Colonic mucosa (tissue), 4 donors: Measurements from ENCODE around the gene BRD3. TPM values are rescaled to one million over a fixed set of nuclear protein-coding genes. Genes with fewer than 3 reads are reported as not detected.

Source experiments
- DNase-seq: peaks from one replicate; pipeline ENCODE4 v3.0.0-alpha.2; 2020
- H3K27ac ChIP-seq: fragments of 200-600 bp; one replicate; pipeline ENCODE4 v1.8.0; 2021
- H3K27me3 ChIP-seq: fragments of 200-600 bp; one replicate; pipeline ENCODE4 v1.8.0; 2021
- H3K36me3 ChIP-seq: fragments of 200-600 bp; one replicate; pipeline ENCODE4 v1.8.0; 2021
- H3K4me1 ChIP-seq: fragments of 200-600 bp; one replicate; pipeline ENCODE4 v1.8.0; 2021; ENCODE audit warnings: mild to moderate bottlenecking
- H3K4me3 ChIP-seq: fragments of 200-600 bp; one replicate; pipeline ENCODE4 v1.8.0; 2021
- H3K9ac ChIP-seq, 2 donors: one replicate each; pipeline ENCODE4 v1.7.0; 2013; ENCODE audit warnings: control low read depth in 2 of 2, low read depth in 2 of 2, low read length in 2 of 2
- H3K9me3 ChIP-seq: fragments of 200-600 bp; one replicate; pipeline ENCODE4 v1.8.0; 2021
- intact Hi-C: fragments of 100-400 bp; cut with DNase I; formaldehyde crosslinking; loops from one replicate; pipeline ENCODE4 v1.14.1; 2022
- total RNA-seq, 2 donors: library from RNA; stranded (reverse); fragmentation: NEBNext Ultra II Directional in 1 of 2; extraction: Animal tissue kit (Norgen Biotek cat#: 25700) in 1 of 2; gene quantifications; one replicate each; pipeline ENCODE4 v1.2.1, GENCODE V29; 2021
- TF ChIP-seq, protein P1 (sequence below): fragments of 200-600 bp; IDR thresholded peaks from one replicate; pipeline ENCODE4 v1.8.0; 2022; ENCODE audit warnings: antibody characterized with exemption, mild to moderate bottlenecking
- donor health status: healthy.
- donor health status: DM: no; HTN: no; CAD: no.
- donor health status: DM: no; HTN: no; CAD: no.

Gene BRD3
- total RNA-seq, 2 donors from 2014 or later: 26.8 to 50.9 TPM

DNA sequence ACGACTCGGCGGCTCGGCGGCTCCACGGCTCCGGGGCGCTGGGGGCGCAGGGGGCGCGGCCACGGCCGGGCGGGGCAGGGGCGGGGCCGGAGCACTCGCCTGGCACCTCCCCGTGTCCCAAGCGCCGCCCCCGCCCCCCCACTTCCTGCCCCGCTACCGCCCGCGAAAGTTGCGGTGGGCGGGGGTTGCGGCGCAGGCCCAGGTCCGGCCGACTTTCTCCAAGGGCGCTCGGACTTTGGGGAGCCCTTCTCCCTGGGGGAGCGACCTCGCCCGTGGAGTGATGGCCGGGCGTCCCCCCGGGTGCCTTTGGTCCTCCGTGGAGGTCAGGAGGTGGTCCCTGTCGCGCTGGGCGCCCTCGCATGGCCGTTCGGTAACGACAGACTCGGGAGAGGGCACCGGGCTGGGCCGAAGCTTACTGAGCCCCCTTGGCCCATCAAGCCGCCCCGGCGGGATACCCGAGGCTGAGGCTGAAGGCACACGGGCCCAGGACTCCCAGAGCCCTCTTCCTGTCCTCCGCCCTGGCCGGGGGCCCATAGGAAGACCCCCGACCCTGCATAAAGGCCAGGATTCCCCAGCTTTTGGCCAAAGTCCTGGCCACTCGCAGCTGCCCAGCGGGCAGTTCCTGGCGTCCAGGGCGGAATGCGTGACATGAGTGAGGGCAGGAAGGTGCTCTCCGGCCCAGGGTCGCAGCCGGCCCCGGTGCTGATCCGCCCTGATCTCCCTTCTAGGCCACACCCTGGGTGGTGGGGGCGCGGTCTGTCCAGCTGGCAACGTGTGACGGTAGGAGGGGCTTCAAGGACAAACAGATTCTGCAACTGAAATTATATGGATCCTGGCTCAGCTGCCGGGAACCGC, 74.8 kb downstream of the BRD3 start:
- H3K4me1 ChIP-seq: peaks cover 8% of the 10 kb centered on the region
- TF ChIP-seq, protein P1, sequence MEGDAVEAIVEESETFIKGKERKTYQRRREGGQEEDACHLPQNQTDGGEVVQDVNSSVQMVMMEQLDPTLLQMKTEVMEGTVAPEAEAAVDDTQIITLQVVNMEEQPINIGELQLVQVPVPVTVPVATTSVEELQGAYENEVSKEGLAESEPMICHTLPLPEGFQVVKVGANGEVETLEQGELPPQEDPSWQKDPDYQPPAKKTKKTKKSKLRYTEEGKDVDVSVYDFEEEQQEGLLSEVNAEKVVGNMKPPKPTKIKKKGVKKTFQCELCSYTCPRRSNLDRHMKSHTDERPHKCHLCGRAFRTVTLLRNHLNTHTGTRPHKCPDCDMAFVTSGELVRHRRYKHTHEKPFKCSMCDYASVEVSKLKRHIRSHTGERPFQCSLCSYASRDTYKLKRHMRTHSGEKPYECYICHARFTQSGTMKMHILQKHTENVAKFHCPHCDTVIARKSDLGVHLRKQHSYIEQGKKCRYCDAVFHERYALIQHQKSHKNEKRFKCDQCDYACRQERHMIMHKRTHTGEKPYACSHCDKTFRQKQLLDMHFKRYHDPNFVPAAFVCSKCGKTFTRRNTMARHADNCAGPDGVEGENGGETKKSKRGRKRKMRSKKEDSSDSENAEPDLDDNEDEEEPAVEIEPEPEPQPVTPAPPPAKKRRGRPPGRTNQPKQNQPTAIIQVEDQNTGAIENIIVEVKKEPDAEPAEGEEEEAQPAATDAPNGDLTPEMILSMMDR: no peak
- intact Hi-C loops: no loop called here
- H3K9ac ChIP-seq: peak overlapping the region; percentile 55 to 93
- H3K27me3 ChIP-seq: no peaks in the 10 kb centered on the region
- H3K36me3 ChIP-seq: no peaks in the 10 kb centered on the region
- H3K4me3 ChIP-seq: peak overlapping the region; percentile 59
- no peaks in the 10 kb centered on the region for H3K9me3 ChIP-seq
- peak overlapping the region; percentile 89 for H3K27ac ChIP-seq
- DNase-seq: peak; percentile 95

- intact Hi-C loops: no loop called here
- Histone ChIP-seq H3K9ac (peak within 1 kb of the TSS; percentile 68 to 93), H3K27ac (peak within 1 kb of the TSS; percentile 89), H3K4me1 (peaks cover 8% of the 10 kb centered on the region), H3K4me3 (peak within 1 kb of the TSS; percentile 59), H3K9me3 (no peaks in the 10 kb centered on the region), H3K36me3 (no peaks in the 10 kb centered on the region), H3K27me3 (no peaks in the 10 kb centered on the region)
- DNase-seq: peak; percentile 69
- TF ChIP-seq, protein P1: no peak
Measured at GRCh38 chr9:133991964-133992779, 75.7 kb downstream of the BRD3 start, which contains the start of gene VAV2. TSS of gene VAV2 (minus strand) at chr9:133992324. CDS start at chr9:133992278, 46 bp downstream.

GRCh38 chr9:133991214-133991921, 76.5 kb downstream of the BRD3 start:
- H3K9me3 ChIP-seq: no peaks in the 10 kb centered on the region
- intact Hi-C loops: no loop called here
- TF ChIP-seq, protein P1: no peak
- DNase-seq: peak; percentile 47
- no peaks in the 10 kb centered on the region for H3K27me3 ChIP-seq
- no peak overlapping the region for H3K27ac ChIP-seq
- H3K36me3 ChIP-seq: no peaks in the 10 kb centered on the region
- H3K4me3 ChIP-seq: peak overlapping the region; percentile 59
- H3K9ac ChIP-seq: peak overlapping the region; percentile 68 to 82
- H3K4me1 ChIP-seq: peaks cover 8% of the 10 kb centered on the region

DNA sequence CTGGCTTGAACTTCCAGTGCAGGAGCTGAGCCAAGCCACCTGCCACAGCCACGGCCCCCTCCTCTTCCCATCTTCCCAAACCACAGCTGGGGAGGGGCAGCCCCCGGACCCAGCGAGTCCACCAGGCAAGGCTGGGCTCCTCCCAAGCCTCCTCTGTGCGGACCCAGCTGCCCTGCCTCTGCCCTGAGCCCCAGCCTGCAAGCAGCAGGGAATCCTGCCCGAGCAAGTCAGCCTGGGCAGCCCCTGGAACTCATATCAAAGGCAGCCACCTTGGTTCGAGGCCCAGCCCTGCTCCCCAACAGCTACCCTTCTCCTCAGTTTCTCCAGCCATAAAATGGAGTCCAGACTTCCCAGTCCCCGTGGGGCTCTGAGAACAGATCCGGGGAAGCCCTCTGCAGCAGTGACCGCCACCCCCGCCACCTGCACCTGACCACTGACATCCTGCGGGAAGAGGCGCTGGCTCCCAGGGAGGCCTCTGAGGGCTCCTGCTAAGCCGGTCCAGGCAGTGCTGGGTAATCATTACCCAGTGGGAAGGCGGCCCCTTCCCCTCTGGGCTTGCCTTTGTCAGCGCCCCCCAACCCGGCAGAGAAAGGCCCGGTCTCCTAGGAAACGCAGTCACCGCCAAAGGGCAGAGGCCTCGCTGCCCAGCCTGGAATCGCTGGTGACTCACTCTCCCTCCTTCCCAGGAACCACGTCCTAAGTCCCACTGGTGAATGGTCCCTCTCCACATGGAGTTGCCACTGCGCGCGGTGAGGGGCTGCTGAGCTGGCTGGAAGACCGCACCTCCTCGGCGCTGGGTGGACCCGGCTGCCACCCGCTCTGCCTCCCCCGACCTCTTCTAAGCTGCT, 77.2 kb downstream of the BRD3 start:
- TF ChIP-seq, protein P1: no peak
- Histone ChIP-seq H3K27ac (no peak overlapping the region), H3K27me3 (no peaks in the 10 kb centered on the region), H3K9me3 (no peaks in the 10 kb centered on the region), H3K36me3 (no peaks in the 10 kb centered on the region), H3K4me3 (peak overlapping the region; percentile 59), H3K9ac (peak overlapping the region; percentile 68 to 82), H3K4me1 (peaks cover 8% of the 10 kb centered on the region)
- peak; percentile 73 for DNase-seq
- intact Hi-C loops: no loop called here
